ENCODE measurements around the gene LRRC8D. TPM values are rescaled to one million over a fixed set of nuclear protein-coding genes. Genes with fewer than 3 reads are reported as not detected.

Gene LRRC8D
- total and polyA plus RNA-seq, 2 of the 4 experiments (the other 2 are of a cell fraction): 34.1 to 35.3 TPM

- peak overlapping the region; percentile 64 for H3K56ac ChIP-seq (ENCODE audit: extremely low read depth, insufficient read depth, low read length)
- H2BK20ac ChIP-seq (ENCODE audit: low read depth, low read length): peak overlapping the region; percentile 99
- H4K91ac ChIP-seq (ENCODE audit: insufficient read depth, low read depth, low read length): peak overlapping the region; percentile 99
- peak overlapping the region; percentile 84 for H4K5ac ChIP-seq (ENCODE audit: low read depth, low read length)
- no peaks in the 10 kb centered on the region for H3K27me3 ChIP-seq (ENCODE audit: control insufficient read depth, insufficient read depth, low read length)
- H3K4me1 ChIP-seq (ENCODE audit: control insufficient read depth, insufficient read depth, low read length): peaks cover 33% of the 10 kb centered on the region
- H3K9me3 ChIP-seq (ENCODE audit: control insufficient read depth, insufficient read depth, low read length): no peaks in the 10 kb centered on the region
- no peaks in the 10 kb centered on the region for H4K20me1 ChIP-seq (ENCODE audit: insufficient read depth, low read length)
- H2BK120ac ChIP-seq (ENCODE audit: low read depth, low read length): peak overlapping the region; percentile 99
- 80% methylated on average over 2 of the region's 5 CpGs; no CpG with 5 or more reads in 1 of the 2 experiments for WGBS, 2 experiments (ENCODE audit: extremely low coverage in 2 of 2, insufficient read length in 1 of 2)
- H3K9me1 ChIP-seq (ENCODE audit: insufficient read depth, low read length): peaks cover 16% of the 10 kb centered on the region
- H2BK15ac ChIP-seq (ENCODE audit: low read depth, low read length): peak overlapping the region; percentile 86; the same call in 2 of the 3 replicates
- H2AK5ac ChIP-seq (ENCODE audit: low read depth, low read length): peak overlapping the region; percentile 94
- dilution Hi-C loops (cut with HindIII; ENCODE audit: low sequenced_read_pairs, unreplicated experiment) (no loop called here), intact Hi-C loops (cut with micrococcal nuclease) (loop anchor here (5.0 kb wide), 3 partner anchors 39 to 81 kb away; no protein-coding TSS in a partner anchor), in situ Hi-C loops (cut with MboI; ENCODE audit: low sequenced_read_pairs) (no loop called here)
- H3K9ac ChIP-seq (ENCODE audit: low read depth, low read length): peak overlapping the region; percentile 58; the same call in 1 of the 2 replicates
- H3K4ac ChIP-seq (ENCODE audit: low read depth, low read length): peak overlapping the region; percentile 99
- H3K23ac ChIP-seq (ENCODE audit: low read depth, low read length): peak overlapping the region; percentile 96; the same call in 1 of the 2 replicates
- peak overlapping the region; percentile 97 for H3K27ac ChIP-seq (ENCODE audit: insufficient read depth, low read length)
- TF ChIP-seq RCOR1 (IDR thresholded peaks at IDR 0.05; ENCODE audit: insufficient replicate concordance, low read length) (no peak), CHD1 (IDR thresholded peaks at IDR 0.05; ENCODE audit: low read depth, low read length) (no peak), CEBPB (IDR thresholded peaks at IDR 0.05; ENCODE audit: low read depth, low read length) (no peak), MAFK (IDR thresholded peaks at IDR 0.05; ENCODE audit: low read depth, low read length) (no peak), FOS (IDR thresholded peaks at IDR 0.05; ENCODE audit: low read depth, low read length) (no peak), POLR2A (IDR thresholded peaks at IDR 0.05; ENCODE audit: low read depth, low read length) (no peak), SMC3 (IDR thresholded peaks at IDR 0.05; ENCODE audit: low read depth, low read length) (no peak), NFE2L2 (IDR thresholded peaks at IDR 0.05; ENCODE audit: low read depth, low read length) (no peak)
- H2AFZ ChIP-seq (replicated peaks; ENCODE audit: low read length, poor library complexity): no peak overlapping the region
- peak overlapping the region; percentile 97 for H2BK5ac ChIP-seq (ENCODE audit: low read depth, low read length, poor library complexity, severe bottlenecking)
- H3K18ac ChIP-seq (ENCODE audit: low read depth, low read length): peak overlapping the region; percentile 91
- DNase-seq (no peak), ATAC-seq (ENCODE audit: low read depth) (no peak; the same call in 1 of the 2 replicates)
- peak overlapping the region; percentile 62; the same call in 1 of the 2 replicates for H3K4me2 ChIP-seq (ENCODE audit: low read depth, low read length)
- peaks cover 24 to 47% of the 10 kb centered on the region in 2 experiments for H3K79me1 ChIP-seq (ENCODE audit: low read depth in 1 of 2, low read length in 2 of 2)
- no peak overlapping the region for H3K4me3 ChIP-seq (ENCODE audit: insufficient read depth, low read depth, low read length)
- ChIA-PET CTCF (interaction anchor here (0.6 to 1.0 kb wide), 2 partner anchors 38 to 64 kb away, joined by 3 read pairs; no protein-coding TSS in a partner anchor), POLR2A (ENCODE audit: unreplicated experiment) (no interaction called here)
- no peak overlapping the region for H2AK9ac ChIP-seq (replicated peaks; ENCODE audit: low read depth, low read length, poor library complexity)
- no TSS peak for BruUV-seq (replicated peaks)
- peak overlapping the region; percentile 91 for H3K14ac ChIP-seq (replicated peaks; ENCODE audit: low read depth, low read length)
- H3K36me3 ChIP-seq (ENCODE audit: control insufficient read depth, insufficient read depth, low read length): no peaks in the 10 kb centered on the region
- peak overlapping the region; percentile 72 to 96 for H4K8ac ChIP-seq (ENCODE audit: low read depth in 2 of 2, low read length in 2 of 2)
Observed at GRCh38 chr1:89906088-89906487, 85.3 kb downstream of the LRRC8D start.
